B cell (primary cell): ENCODE measurements around the gene GALNT17.

Experiments used
- EZH2 ChIP-seq: IDR thresholded peaks from 2 replicates; pipeline ENCODE4 v1.6.1; 2012; ENCODE audit warnings: borderline replicate concordance, low read depth, mild to moderate bottlenecking, moderate library complexity, low read length; ENCODE audit not compliant: insufficient read depth, poor library complexity, severe bottlenecking
- TF ChIP-seq, protein P1 (sequence below): fragments of 200-600 bp; IDR thresholded peaks from one replicate; pipeline ENCODE4 v1.8.0; 2022; ENCODE audit warnings: antibody characterized with exemption, mild to moderate bottlenecking

DNA sequence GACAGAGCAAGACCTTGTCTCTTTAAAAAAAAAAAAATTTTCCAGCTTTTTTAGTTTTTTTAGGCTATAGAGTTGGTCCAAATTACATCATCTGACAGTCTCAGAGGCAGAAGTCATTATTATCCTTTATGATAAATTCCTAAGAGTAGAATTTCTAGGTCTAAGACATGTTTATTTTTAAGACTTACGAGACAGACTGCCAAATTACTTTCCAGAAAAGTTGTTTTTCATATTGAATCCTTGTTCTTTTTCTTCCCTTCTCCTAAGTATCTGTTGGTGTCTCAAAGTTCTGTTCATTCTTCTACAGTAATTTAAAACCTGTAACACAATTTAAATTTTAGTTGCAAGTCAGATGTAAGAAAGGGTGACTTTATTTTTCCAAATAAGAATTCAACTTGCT, 421.4 kb downstream of the GALNT17 start:
- TF ChIP-seq, protein P1, sequence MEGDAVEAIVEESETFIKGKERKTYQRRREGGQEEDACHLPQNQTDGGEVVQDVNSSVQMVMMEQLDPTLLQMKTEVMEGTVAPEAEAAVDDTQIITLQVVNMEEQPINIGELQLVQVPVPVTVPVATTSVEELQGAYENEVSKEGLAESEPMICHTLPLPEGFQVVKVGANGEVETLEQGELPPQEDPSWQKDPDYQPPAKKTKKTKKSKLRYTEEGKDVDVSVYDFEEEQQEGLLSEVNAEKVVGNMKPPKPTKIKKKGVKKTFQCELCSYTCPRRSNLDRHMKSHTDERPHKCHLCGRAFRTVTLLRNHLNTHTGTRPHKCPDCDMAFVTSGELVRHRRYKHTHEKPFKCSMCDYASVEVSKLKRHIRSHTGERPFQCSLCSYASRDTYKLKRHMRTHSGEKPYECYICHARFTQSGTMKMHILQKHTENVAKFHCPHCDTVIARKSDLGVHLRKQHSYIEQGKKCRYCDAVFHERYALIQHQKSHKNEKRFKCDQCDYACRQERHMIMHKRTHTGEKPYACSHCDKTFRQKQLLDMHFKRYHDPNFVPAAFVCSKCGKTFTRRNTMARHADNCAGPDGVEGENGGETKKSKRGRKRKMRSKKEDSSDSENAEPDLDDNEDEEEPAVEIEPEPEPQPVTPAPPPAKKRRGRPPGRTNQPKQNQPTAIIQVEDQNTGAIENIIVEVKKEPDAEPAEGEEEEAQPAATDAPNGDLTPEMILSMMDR, result no peak
- no peak for TF ChIP-seq EZH2
